Measurements from ENCODE around the gene GNE.

GNE gene

DNA sequence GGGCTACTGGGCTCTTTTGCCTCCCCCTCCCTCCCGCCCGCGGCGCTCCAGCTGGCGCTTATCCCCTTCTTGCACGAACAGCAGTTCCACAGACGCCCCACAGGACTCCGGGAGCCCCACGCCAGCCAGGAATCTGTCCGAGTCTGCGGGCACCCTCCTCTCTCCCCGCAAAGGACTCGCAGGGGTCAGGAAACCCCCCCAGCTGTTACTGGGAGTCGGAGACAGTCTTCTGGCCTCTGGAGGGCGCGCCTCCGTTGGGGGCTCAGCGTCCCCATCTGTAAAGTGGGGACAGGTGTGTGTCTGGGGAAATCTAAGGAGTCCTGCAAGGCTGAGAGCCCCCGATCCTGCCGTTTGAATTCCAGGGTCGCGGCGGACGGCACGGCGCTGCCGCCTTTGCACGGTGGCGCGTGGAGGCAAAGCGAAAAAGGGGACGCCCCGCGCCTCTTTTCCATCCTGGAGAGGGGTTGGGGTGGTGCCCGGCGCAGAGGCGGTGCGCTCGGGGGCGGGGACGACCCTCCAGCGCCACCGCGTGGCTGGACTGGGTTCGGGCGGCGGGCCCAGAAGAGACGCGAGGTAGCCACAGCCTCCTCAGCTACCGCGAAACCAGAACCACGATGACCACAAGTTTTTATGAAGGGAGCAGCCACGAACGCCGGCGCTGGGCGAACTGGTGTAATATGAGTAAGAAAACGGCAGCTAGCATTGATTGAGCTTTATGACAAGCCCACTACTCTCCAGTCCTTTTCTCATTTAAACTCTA lies 91.9 kb downstream of the GNE start:
- DNase-seq (ENCODE audit: low spot score) = peak; percentile 95

DNA sequence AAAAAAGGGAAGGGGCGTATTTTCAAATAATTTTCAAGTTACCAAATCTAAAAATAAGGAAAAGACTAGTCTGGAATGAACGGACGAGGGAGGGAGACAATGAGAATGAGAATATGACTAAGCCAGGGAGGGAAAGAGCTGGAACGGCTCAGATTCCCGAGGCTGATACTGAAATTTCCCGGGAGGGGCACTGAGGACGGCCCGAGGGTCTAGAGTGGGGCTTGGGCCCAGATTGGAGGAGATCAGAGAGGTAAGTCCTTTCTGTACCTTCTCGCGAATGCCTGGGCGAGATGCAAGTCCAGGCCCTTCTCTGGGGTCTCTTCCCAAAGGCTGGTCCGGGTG lies 92.5 kb downstream of the GNE start:
- DNase-seq (ENCODE audit: low spot score) = peak; percentile 76

DNA sequence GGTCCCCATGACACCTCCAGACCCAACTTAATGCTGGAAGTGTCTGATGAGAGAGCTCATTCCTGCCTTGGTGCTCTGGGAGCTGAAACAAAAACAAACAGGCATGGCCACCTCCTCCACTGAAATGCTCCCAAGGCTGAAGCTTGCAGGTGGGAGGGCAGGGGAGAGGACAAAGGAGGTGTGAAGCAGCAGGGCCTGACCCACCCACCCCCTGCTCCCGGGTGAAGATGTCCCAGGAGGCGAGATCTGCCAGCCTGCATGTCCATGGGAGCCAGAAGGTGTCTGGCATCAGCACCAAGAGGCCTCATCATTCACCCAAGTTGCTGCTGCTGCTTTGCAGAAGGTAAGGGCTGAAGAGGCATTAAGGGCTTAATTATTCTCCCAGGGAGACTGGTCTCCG lies 93.3 kb downstream of the GNE start:
- no peak for DNase-seq (ENCODE audit: low spot score)
